Measurements from ENCODE around the gene GPR157.

The GPR157 gene

DNA sequence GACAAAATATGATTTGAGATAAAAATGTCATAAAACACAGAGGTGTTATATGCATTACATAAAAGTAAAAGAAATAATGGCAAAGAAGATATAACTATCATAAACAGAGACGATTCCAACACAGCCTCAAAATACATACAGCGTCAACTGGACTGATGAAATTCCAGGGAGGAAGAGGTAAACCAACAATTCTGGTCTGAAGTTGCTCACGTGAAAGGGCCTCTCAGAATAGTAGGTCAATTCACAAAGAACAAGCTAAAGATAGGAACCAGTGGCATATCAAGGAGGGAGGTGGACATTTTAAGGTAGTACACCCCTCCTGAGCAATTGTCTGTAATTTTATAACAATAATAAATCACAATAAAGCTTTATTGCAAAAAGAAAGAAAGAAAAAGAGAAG is 78.1 kb downstream of the GPR157 start:
- no peak for TF ChIP-seq SIN3A (IDR thresholded peaks at IDR 0.05; ENCODE audit: borderline replicate concordance, insufficient read depth, low read length)

Data from PFSK-1 (cell line).